Hematopoietic multipotent progenitor cell treated with erythropoietin and hydrocortisone succinate and interleukin-3 and kit ligand, for 8 days (in vitro differentiated cells): Measurements from ENCODE around the gene NR5A2.
"Not testable (repeated sequence)": the region's sequence is repeated elsewhere in the genome, so short reads cannot be mapped to it uniquely, and the experiment has no call there.

Experiments used
- DNase-seq: peaks from one replicate; pipeline ENCODE4 v3.0.0-alpha.2; 2015

NR5A2 gene

DNA sequence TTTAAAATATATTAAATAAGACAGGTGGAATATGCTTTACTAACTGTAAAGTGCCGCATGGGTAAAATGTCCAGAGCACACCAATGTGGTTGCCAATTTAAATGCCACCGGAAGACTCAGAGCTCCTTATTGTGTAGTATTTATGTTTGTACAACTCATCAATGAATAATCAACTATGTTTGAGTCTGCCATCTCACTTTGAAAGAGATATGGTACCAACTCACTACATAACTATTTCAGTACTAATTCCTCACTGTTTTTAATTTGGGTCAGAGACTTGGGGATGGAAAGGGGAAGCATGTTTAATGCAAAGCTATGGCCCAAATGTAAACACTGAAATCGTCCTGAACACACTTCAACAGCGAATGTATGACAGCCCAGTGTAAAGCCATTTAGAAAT is 144.8 kb downstream of the NR5A2 start:
- DNase-seq: no peak

DNA sequence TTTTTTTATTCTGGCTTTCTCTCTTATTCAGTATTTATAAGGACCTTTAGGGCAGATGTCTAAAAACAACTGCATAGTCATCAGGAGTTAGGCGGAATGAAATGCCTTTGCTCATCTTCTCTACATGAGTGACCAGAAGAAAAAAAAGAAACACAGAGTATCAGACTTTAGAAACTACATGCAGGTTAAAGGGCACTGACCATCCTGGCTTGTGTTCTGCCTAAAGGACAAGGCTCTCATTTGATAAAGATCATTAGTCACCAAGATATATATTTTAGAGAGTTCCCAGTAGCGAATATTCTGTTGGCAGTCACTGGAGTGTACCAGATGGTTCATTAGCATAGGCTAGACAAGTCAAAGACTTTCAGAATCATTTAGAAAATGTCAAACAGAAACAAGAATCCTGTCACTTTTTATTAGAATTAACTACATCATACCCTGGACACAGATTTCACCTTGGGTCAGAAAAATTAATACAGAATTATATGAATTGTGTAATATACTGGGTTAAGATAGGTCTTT is 145.6 kb downstream of the NR5A2 start:
- no peak for DNase-seq

DNA sequence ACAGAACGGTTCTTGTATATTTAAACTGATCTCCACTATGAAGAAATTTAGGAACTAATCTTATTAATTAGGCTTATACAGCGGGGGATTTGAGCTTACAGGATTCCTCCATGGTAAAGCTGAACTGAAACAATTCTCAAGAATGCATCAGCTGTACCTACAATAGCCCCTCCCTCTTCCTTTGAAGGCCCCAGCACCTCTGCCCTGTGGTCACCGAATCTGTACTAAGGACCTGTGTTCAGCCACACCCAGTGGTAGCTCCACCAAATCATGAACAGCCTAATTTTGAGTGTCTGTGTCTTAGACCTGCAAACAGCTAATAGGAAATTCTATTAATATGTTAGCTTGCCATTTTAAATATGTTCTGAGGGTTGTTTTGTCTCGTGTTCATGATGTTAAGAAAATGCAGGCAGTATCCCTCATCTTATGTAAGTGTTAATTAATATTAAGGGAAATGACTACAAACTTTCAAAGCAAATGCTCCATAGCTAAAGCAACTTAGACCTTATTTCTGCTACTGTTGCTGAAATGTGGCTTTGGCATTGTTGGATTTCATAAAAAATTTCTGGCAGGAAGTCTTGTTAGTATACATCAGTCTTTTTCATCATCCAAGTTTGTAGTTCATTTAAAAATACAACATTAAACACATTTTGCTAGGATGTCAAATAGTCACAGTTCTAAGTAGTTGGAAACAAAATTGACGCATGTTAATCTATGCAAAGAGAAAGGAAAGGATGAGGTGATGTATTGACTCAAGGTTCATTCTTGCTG is 147.2 kb downstream of the NR5A2 start:
- no peak for DNase-seq

DNA sequence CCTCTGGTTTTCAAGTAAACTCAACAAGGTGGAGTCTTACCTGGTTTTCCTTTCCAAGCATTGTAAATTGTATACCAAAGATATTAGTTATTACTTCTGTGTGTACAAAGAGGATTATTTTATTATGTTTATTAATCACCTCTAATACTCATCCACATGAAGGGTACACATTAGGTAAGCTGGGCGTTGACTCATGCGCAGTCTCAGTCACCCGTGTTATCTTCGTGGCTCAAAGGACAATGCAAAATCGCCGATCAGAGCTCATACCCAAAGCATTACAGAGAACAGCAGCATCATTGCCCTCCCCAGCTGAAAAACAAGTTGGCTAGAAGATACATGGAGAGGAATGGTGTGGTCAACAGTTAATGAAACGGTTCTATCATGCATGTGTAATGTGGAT is 148.7 kb downstream of the NR5A2 start:
- no peak for DNase-seq

DNA sequence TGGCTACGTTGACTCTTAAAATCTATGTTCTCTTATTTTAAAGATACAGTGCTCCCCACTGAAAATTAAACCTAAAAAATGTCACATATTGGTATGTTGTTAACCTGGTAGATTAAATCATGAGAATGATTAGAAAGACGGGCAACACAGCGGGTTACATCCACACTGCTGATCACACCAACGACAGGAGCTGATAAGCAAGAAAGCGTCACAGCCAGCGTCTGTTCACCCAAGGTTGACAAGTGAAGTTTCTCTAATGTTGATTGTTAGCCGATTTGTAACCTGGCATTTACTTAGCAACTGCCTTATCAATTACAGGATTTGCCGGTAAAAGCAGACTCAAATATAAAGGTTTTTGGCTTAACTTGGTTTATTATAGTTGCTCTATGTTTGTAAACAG is 149.3 kb downstream of the NR5A2 start:
- no peak for DNase-seq

DNA sequence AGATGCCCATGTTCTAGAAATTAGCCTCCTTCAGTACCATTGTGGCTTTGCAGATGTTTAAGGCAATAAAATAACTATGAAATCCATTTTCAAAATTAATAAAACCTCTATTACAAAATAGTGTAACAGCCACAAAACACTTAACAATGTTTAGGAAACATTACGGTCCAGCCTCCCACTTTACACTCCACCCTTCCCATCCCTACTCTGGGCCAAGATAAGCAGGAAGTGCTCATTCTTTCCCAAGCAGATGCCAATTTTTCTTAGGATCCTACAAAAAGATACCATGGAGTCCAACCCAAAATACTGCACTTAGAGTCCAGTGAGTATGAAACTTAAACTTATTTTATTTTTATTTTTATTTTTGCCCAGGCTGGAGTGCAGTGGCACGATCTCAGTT is 150.8 kb downstream of the NR5A2 start:
- DNase-seq: no peak

DNA sequence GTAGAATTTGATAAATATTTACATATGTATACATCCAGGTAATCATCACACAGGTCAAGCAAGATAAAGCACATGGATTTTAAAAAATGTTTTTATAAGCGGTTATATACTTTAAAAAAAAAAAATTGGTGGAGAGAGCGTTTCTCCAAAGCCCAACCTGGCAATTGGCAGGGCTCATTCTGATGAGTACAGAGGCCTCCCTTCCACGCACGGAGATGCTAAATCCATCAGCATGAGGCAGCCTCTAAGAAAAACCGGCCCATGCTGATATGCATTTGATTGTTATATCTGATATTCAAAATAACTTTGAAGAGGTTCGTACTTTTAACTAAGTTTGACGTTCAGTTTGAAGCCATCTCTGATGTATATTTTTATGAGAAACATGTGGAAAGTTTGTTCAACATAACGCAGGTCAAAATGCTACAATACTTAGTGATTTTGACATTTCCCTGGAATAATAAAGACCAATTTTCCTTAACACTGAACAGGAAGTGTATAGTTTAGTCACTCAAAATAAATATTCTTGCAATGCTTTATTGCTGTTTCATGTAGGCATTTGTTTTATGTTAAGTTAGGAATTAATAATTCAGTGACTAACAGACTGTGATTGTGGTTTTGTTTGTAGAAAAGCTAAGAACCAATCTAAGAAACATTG is 151.7 kb downstream of the NR5A2 start:
- DNase-seq: no peak

DNA sequence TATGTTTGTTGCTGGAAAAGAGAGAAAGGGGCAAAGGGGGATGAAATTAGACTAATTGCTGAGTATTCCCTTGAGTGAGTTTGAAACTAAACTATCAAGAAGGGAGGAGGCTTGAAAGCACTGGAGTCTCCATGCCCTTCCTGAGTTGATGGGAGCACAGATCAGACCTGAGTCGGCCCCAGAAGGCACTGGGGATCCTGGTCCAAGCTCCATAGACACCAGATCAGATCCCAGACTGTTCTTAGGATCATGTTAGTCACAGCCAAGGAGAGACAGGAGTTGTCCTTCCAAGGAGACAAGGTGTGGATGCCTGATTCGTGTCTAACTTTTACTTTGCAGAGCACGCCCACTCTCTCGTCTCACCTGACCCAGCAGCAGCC is 152.3 kb downstream of the NR5A2 start:
- no peak for DNase-seq

DNA sequence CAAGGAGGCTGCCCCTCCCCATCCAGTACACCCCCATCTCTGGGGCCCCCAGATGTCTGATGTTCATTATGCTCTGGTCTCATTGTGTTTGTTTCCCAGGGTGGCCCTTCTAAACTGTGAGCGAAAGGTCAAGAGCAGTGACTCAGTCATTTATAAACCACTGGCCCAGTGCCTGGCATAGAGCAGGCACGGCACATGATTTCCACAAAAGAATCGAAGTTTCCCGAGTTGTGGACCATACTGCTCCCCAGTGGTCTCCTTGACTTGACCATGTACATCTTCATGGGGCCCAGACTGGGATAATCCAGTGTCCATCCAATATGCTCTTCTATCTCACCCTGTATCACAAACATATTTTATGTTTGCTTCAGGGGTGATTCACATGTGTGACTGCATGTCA is 153.3 kb downstream of the NR5A2 start:
- no peak for DNase-seq

DNA sequence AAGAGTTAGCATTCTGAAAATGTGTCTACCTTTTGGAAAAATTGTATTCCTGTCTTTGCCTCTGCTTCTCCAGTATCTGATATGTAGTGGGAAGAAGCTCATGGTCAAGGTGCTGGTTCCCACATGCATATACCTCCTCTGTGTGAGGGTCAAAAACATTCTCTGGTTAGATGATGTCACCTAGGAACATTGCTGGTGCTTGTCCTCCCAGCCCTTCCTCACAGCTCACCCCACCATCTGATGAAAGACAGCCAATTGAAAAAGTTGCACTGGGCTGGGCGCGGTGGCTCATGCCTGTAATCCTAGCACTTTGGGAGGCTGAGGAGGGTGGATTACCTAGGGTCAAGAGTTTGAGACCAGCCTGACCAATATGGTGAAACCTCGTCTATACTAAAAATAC is 154.4 kb downstream of the NR5A2 start:
- no peak for DNase-seq

DNA sequence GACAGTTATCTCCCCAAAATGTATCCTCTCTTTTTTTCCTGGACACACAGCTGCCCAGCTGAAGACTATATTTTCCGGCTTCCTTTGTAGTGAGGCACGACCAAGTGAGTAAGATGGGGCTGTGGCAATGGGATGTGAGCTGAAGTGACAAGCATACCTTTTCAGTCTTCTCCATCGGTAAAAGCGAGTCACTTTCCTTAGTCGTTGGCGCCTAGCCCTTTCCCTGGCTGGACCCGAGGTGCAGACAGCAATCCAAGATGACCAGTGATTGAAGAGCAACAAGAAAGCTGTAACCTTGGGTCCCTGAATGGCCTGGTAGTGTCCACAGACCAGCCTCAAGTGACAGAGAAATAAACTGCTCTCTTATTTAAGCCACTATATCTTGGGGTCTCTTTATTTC is 155.2 kb downstream of the NR5A2 start:
- DNase-seq: no peak

DNA sequence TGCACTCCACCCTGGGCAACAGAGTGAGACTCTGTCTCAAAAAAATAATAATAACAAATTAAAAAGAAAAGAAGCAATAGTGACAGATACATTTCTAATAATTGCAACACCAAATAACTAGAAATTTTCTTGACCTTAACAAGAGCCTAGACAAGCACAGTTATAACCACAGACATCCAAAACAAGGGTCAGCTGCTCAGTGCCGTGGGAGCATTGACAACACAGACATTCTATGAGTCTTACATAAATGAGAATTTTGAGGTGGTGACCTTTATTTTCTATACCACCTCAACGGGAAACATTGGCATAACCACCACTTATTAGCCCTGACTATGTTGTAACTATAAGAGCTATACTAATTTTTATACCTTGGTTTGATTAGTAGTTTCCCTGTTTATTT is 156.1 kb downstream of the NR5A2 start:
- no peak for DNase-seq

DNA sequence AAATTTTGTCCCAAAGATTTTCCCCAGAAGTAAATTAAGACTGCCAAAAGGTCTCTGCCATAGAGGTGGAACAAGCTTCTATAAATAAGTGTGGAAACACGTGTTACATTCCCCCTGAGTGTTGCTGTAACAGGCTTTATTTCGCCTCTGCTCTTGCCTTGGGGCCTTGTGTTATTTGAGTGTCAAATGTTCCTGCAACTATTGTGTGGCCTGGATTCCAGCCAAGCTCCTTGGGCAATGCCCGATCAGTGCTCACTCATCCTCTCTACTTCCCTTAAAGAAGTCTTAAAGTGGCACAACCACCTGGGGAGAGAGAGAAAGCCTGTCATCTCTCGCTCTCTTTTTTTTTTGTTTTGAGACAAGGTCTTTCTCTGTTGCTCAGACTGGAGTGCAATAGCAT is 156.7 kb downstream of the NR5A2 start:
- peak; percentile 88 for DNase-seq

DNA sequence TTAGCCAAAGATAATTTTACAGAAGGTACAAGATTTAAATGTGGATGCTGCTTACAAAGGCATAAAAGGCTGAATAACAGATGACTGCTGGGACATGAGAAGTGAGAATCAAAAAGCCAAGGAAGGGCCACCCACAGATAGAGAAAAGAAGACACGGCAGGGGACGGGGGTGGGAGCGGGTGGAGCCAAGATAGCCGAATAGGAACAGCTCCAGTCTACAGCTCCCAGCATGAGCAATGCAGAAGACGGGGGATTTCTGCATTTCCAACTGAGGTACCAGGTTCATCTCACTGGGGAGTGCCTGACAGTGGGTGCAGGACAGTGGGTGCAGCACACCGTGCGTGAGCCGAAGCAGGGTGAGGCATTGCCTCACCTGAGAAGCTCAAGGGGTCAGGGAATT is 157.7 kb downstream of the NR5A2 start:
- DNase-seq: peak; percentile 25

DNA sequence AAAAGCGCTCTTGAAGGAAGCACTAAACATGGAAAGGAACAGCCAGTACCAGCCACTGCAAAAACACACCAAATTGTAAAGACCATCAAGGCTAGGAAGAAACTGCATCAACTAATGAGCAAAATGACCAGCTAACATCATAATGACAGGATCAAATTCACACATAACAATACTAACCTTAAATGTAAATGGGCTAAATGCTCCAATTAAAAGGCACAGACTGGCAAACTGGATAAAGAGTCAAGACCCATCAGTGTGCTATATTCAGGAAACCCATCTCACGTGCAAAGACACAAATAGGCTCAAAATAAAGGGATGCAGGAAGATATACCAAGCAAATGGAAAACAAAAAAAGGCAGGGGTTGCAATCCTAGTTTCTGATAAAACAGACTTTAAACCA is 159.8 kb downstream of the NR5A2 start:
- DNase-seq: not testable (repeated sequence)

DNA sequence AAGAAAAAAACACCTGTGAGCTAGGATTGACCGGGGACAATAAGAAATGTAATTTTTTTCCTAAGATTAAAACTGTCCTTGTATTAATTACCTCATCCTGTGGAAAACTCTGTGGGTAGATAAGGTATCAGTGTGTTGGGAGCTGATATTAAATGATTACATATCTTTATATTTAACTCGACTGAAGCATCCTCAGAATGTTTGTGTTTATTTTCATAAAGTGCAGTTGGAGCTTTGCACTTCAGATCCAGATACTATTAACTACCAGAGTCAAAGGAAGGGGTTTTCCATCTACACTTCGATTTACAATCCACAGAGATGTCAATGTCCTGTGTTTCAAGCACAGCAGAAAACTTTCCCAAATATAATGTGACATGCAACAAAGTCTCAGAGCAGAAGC is 164.5 kb downstream of the NR5A2 start:
- peak; percentile 12 for DNase-seq

DNA sequence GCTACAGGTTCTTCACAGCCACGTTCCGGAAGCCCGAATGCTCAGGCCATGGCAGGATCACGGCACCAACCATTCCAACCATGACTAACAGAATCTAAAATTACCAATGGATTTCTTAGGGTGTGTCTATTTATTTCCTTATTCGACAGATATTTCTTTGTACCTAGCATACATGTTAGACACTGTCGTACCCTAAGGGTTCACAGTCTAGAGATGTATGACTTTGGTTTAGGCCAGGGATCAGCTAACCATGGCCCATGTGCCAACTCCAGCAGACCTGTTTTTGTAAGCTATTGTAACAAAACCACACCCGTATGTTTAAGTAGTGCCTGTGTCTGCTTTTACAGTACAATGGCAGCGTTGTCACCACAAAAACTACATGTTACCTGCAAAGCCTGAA is 167.0 kb downstream of the NR5A2 start:
- DNase-seq: no peak

DNA sequence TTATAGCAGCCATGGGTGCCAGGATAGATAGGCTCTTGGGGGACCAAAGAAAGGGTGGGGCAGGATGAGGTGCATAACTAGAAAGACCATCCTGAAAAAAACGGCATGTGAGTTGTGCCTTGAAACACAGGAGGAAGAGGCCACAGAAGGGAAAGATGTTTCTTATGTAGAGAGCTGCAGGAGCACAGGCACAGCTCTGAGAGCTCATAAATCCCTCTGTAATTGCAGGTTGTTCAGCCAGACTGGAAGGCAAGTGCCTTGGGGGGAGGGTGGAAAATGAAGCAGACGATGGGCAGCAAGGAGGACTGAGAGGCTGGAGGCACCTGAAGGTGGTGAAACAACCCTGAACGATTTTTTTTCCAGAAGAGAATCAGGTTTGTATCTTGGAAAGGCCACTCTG is 170.7 kb downstream of the NR5A2 start:
- no peak for DNase-seq

DNA sequence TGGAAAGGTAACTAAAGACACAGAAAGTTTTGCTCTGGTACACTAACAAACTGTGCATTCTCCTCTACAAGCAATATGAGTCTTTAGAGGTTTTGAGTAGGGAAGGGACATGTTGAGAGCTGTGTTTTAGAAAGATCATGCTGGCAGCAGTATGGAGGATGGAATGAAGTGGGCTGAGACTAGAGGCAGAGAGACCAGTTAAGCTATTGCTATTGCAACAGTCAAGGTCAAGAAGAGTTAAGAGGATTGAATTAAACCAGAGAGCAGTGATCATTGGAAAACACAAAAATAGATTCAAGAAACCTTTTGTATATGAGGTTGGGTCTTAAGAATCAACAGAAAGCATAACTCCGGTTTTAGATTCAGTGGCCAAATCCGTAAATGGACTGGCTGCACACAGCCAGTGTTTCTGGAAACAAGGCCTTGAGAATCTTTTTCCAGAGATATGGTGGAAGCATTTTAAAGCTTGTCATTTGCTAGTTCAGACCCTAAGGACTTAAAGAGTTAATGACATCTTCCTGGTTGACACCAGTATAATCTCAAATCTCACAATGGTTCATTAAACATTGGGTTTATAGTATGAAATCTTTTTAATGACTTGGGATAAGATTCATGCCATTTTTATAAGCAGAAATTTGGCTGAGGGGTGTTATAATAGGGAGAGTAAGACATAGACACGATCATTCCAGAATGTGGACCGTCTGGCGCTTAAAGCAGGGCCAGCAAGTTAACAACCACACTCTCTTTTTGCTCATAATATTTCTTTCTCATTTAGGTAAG is 177.9 kb downstream of the NR5A2 start:
- no peak for DNase-seq

DNA sequence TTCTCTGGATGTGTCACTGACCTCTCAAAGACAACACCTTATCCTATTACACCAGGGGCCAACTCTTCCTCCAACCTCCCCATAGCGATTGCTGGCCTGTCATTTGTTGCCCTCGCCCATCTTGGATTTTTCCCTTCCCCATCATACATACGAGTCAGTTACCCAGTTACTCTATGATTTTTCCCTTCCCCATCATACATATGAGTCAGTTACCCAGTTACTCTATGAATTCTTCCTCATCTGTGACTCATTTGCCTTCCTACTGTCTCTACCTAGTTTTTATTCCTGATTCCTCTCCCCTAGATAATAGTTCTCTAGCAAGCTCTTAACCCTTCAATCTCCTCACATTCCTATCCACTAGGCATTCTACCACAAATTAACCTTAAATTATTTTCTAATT is 178.8 kb downstream of the NR5A2 start:
- DNase-seq: no peak

DNA sequence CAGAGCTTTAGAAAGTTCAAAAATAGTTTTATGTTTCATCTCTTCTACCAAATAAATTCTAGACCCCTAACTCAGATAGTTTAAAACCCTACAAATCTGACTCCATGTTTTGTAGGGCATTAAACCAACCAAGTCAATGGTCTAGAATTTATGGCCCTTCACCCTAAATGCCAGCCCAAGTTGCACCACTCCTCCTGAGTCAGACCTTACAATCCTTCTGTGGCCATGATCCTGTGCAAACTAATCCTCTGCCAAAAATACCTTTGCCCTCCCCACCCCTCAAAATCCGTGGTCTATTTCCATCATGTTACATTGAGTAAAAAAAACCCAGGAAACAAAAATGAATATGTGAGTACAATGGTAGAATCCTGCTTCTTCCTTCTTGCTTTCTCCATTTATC is 179.3 kb downstream of the NR5A2 start:
- no peak for DNase-seq

DNA sequence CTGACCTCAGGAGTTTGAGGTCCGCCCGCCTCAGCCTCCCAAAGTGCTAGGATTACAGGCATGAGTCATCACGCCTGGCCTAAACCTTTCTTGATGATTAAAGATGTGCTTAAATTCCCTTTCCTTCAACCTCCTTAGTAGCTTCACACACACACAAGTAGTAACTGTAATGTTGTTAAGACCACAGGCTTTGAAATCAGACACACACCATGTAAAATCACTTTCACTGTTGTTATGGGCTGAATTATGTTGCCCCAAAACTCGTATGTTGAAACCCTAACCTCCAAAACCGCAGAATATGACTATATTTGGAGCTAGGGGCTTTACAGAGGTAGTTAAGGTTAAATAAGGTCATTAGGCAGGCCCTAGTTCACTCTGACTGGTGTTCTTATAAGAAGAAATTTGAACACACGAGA is 180.2 kb downstream of the NR5A2 start:
- no peak for DNase-seq

DNA sequence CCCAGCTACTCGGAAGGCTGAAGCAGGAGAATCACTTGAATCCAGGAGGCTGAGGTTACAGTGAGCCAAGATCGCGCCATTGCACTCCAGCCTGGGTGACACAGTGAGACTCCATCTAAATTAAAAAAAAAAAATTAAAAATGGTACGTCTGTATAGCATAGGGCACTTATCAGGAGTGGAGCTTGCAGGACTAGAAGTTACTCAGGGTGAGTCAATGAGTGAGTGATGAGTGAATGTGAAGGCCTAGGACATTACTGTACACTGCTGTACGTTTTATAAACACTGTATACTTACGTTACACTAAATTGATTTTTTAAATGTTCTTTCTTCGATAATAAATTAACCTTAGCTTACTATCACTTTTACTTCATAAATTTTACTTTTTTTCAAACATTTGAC is 183.6 kb downstream of the NR5A2 start:
- no peak for DNase-seq

DNA sequence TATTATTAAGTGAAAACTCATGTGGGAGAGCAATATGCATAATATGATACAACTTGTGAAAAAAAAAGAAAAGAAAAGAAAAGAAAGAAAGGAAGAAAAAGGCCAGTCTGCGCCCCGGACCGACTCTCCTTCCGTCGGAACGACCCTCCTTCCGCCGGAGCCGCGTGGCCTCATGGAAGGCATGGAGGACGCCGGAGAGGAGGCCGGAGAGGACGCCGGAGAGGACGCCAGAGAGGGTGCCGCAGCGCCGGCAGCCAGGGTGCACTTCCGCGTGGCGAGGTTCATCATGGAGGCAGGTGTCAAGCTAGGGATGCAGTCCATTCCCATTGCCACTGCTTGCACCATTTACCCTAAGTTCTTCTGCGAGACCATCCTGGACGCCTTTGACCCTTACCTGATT is 185.9 kb downstream of the NR5A2 start:
- DNase-seq: no peak
